WTC11 (cell line): ENCODE results near the gene IQSEC1. TPM values are rescaled to one million over a fixed set of nuclear protein-coding genes. Genes with fewer than 3 reads are reported as not detected.

Experiments
- ATAC-seq: fragments of 200-7000 bp; cut with Tn5 transposase; 2 replicates; pipeline ENCODE4 v1.10.0; 2021; ENCODE audit warnings: mild to moderate bottlenecking, moderate library complexity
- CTCF ChIA-PET: fragments of 300-600 bp; sonication (Branson Sonifier 250); formaldehyde crosslinking; loops from one replicate; lab custom pipeline; 2021; ENCODE audit warnings: antibody characterized with exemption; lab: Charles Lee
- POLR2A ChIA-PET: fragments of 350-600 bp; sonication (Branson Sonifier 250); formaldehyde crosslinking; loops from one replicate; lab custom pipeline; 2021; ENCODE audit warnings: antibody characterized with exemption; lab: Charles Lee
- DNase-seq: peaks from one replicate; pipeline ENCODE4 v3.0.0; 2021; ENCODE audit warnings: low spot score
- H3K27ac Mint-ChIP-seq: 2 replicates; pipeline ENCODE4 v1.8.0; 2021; ENCODE audit warnings: mixed read lengths
- H3K27me3 Mint-ChIP-seq: 2 replicates; pipeline ENCODE4 v1.8.0; 2021; ENCODE audit warnings: low read depth, mild to moderate bottlenecking, moderate library complexity, mixed read lengths
- H3K36me3 Mint-ChIP-seq: 2 replicates; pipeline ENCODE4 v1.8.0; 2021; ENCODE audit warnings: mixed read lengths
- H3K4me1 Mint-ChIP-seq: 2 replicates; pipeline ENCODE4 v1.8.0; 2022; ENCODE audit warnings: mixed read lengths
- H3K4me3 Mint-ChIP-seq: 2 replicates; pipeline ENCODE4 v1.8.0; 2021; ENCODE audit warnings: mild to moderate bottlenecking, moderate library complexity, mixed read lengths
- H3K9me3 Mint-ChIP-seq: 2 replicates; pipeline ENCODE4 v1.8.0; 2021; ENCODE audit warnings: mixed read lengths
- CBFB ChIP-seq: sonication (generic); formaldehyde crosslinking; IDR thresholded peaks from 2 replicates; pipeline ENCODE4 v1.8.1; 2022; ENCODE audit warnings: mild to moderate bottlenecking, low read depth, missing genetic modification reagents
- FOXP1 ChIP-seq: sonication (generic); formaldehyde crosslinking; IDR thresholded peaks from 2 replicates; pipeline ENCODE4 v1.8.0; 2022; ENCODE audit warnings: missing genetic modification reagents, mild to moderate bottlenecking, moderate library complexity, borderline replicate concordance
- NR1H2 ChIP-seq: sonication (generic); formaldehyde crosslinking; IDR thresholded peaks from 2 replicates; pipeline ENCODE4 v1.9.0; 2021; ENCODE audit warnings: mild to moderate bottlenecking, moderate library complexity, missing genetic modification reagents
- NR3C1 ChIP-seq: sonication (generic); formaldehyde crosslinking; conservative IDR thresholded peaks from 2 replicates; pipeline ENCODE4 v1.8.1; 2023; ENCODE audit warnings: low read depth, mild to moderate bottlenecking, missing genetic modification reagents
- OVOL2 ChIP-seq: fragments of 250-450 bp; sonication (Bioruptor Pico); IDR thresholded peaks from 2 replicates; pipeline ENCODE4 v1.9.0; 2021; ENCODE audit warnings: mild to moderate bottlenecking, borderline replicate concordance
- TEAD1 ChIP-seq: sonication (generic); formaldehyde crosslinking; IDR thresholded peaks from 2 replicates; pipeline ENCODE4 v1.8.0; 2022; ENCODE audit warnings: mild to moderate bottlenecking, missing genetic modification reagents
- TP53 ChIP-seq: sonication (generic); formaldehyde crosslinking; IDR thresholded peaks from 2 replicates; pipeline ENCODE4 v1.8.1; 2023; ENCODE audit warnings: mild to moderate bottlenecking, missing genetic modification reagents
- ZNF121 ChIP-seq: sonication (generic); formaldehyde crosslinking; IDR thresholded peaks from 2 replicates; pipeline ENCODE4 v1.8.0; 2023; ENCODE audit warnings: missing genetic modification reagents
- ZNF232 ChIP-seq: sonication (generic); formaldehyde crosslinking; IDR thresholded peaks from 2 replicates; pipeline ENCODE4 v1.8.0; 2022; ENCODE audit warnings: mild to moderate bottlenecking, missing genetic modification reagents
- ZNF416 ChIP-seq: fragments of 250-450 bp; sonication (Bioruptor Pico); IDR thresholded peaks from 2 replicates; pipeline ENCODE4 v1.9.0; 2021; ENCODE audit warnings: mild to moderate bottlenecking, inconsistent platforms
- total RNA-seq: library from RNA; stranded (reverse); gene quantifications from 3 replicates; pipeline ENCODE4 v1.2.3, GENCODE V29; 2021
- TF ChIP-seq, protein P1 (sequence below): fragments of 250-450 bp; sonication (Bioruptor Pico); IDR thresholded peaks from 2 replicates; pipeline ENCODE4 v2.1.2; 2022; ENCODE audit warnings: mild to moderate bottlenecking, moderate library complexity
- TF ChIP-seq, protein P2 (sequence below): sonication (generic); formaldehyde crosslinking; IDR thresholded peaks from 2 replicates; pipeline ENCODE4 v1.8.0; 2022; ENCODE audit warnings: mild to moderate bottlenecking, missing genetic modification reagents
- TF ChIP-seq, protein P3 (sequence below): fragments of 250-450 bp; sonication (Bioruptor Pico); IDR thresholded peaks from 2 replicates; pipeline ENCODE4 v1.9.0; 2021; ENCODE audit warnings: mild to moderate bottlenecking, borderline replicate concordance
- TF ChIP-seq, protein P4 (sequence below): fragments of 250-450 bp; sonication (Bioruptor Pico); IDR thresholded peaks from 2 replicates; pipeline ENCODE4 v1.9.0; 2021; ENCODE audit warnings: moderate library complexity, mild to moderate bottlenecking, inconsistent platforms, borderline replicate concordance
- TF ChIP-seq, protein P5 (sequence below): sonication (generic); formaldehyde crosslinking; IDR thresholded peaks from 2 replicates; pipeline ENCODE4 v1.8.1; 2022; ENCODE audit warnings: missing genetic modification reagents, borderline replicate concordance
- TF ChIP-seq, protein P6 (sequence below): sonication (generic); formaldehyde crosslinking; IDR thresholded peaks from 2 replicates; pipeline ENCODE4 v1.8.1; 2022; ENCODE audit warnings: low read depth, missing genetic modification reagents, borderline replicate concordance
- TF ChIP-seq, protein P7 (sequence below): sonication (generic); formaldehyde crosslinking; IDR thresholded peaks from 2 replicates; pipeline ENCODE4 v1.8.1; 2022; ENCODE audit warnings: low read depth, mild to moderate bottlenecking, moderate library complexity, missing genetic modification reagents, borderline replicate concordance
- TF ChIP-seq, protein P8 (sequence below): sonication (generic); formaldehyde crosslinking; IDR thresholded peaks from 2 replicates; pipeline ENCODE4 v1.8.1; 2023; ENCODE audit warnings: mild to moderate bottlenecking, moderate library complexity, missing genetic modification reagents

IQSEC1 gene
- total RNA-seq, 1 experiment from 2014 or later, result 35.0 TPM

DNA sequence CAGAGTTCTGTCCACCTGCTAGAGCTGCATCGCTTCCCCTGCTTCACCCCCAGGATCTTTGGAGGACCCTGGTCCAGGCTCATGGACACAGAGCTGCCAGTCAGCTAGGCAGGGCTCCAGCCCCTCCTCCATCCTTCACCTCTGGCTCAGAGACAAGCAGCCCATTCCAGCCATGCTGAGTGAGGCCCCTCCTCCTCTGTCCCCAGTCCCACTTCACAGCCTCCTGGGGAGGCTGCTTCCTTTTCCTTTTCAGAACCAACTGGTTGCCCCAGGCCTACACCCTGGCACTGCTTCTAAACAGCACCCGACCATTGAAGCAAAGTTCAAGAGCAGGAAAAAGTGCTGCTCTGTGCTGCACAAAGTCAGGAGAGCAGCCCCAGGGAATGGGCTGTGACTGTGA is 22.2 kb downstream of the IQSEC1 start (continued):
- TF ChIP-seq NR3C1 (CRISPR knock-in tag) (no peak), CBFB (CRISPR knock-in tag) (no peak), NR1H2 (CRISPR knock-in tag) (no peak)
- TF ChIP-seq, protein P1, sequence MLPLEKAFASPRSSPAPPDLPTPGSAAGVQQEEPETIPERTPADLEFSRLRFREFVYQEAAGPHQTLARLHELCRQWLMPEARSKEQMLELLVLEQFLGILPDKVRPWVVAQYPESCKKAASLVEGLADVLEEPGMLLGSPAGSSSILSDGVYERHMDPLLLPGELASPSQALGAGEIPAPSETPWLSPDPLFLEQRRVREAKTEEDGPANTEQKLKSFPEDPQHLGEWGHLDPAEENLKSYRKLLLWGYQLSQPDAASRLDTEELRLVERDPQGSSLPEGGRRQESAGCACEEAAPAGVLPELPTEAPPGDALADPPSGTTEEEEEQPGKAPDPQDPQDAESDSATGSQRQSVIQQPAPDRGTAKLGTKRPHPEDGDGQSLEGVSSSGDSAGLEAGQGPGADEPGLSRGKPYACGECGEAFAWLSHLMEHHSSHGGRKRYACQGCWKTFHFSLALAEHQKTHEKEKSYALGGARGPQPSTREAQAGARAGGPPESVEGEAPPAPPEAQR (CRISPR knock-in tag), result no peak
- TF ChIP-seq, protein P2, sequence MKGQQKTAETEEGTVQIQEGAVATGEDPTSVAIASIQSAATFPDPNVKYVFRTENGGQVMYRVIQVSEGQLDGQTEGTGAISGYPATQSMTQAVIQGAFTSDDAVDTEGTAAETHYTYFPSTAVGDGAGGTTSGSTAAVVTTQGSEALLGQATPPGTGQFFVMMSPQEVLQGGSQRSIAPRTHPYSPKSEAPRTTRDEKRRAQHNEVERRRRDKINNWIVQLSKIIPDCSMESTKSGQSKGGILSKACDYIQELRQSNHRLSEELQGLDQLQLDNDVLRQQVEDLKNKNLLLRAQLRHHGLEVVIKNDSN, result no peak
- TF ChIP-seq, protein P3, sequence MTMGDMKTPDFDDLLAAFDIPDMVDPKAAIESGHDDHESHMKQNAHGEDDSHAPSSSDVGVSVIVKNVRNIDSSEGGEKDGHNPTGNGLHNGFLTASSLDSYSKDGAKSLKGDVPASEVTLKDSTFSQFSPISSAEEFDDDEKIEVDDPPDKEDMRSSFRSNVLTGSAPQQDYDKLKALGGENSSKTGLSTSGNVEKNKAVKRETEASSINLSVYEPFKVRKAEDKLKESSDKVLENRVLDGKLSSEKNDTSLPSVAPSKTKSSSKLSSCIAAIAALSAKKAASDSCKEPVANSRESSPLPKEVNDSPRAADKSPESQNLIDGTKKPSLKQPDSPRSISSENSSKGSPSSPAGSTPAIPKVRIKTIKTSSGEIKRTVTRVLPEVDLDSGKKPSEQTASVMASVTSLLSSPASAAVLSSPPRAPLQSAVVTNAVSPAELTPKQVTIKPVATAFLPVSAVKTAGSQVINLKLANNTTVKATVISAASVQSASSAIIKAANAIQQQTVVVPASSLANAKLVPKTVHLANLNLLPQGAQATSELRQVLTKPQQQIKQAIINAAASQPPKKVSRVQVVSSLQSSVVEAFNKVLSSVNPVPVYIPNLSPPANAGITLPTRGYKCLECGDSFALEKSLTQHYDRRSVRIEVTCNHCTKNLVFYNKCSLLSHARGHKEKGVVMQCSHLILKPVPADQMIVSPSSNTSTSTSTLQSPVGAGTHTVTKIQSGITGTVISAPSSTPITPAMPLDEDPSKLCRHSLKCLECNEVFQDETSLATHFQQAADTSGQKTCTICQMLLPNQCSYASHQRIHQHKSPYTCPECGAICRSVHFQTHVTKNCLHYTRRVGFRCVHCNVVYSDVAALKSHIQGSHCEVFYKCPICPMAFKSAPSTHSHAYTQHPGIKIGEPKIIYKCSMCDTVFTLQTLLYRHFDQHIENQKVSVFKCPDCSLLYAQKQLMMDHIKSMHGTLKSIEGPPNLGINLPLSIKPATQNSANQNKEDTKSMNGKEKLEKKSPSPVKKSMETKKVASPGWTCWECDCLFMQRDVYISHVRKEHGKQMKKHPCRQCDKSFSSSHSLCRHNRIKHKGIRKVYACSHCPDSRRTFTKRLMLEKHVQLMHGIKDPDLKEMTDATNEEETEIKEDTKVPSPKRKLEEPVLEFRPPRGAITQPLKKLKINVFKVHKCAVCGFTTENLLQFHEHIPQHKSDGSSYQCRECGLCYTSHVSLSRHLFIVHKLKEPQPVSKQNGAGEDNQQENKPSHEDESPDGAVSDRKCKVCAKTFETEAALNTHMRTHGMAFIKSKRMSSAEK (CRISPR knock-in tag), result no peak
- TF ChIP-seq, protein P4, sequence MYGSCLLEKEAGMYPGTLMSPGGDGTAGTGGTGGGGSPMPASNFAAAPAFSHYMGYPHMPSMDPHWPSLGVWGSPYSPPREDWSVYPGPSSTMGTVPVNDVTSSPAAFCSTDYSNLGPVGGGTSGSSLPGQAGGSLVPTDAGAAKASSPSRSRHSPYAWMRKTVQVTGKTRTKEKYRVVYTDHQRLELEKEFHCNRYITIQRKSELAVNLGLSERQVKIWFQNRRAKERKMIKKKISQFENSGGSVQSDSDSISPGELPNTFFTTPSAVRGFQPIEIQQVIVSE, result no peak
- TF ChIP-seq, protein P5, sequence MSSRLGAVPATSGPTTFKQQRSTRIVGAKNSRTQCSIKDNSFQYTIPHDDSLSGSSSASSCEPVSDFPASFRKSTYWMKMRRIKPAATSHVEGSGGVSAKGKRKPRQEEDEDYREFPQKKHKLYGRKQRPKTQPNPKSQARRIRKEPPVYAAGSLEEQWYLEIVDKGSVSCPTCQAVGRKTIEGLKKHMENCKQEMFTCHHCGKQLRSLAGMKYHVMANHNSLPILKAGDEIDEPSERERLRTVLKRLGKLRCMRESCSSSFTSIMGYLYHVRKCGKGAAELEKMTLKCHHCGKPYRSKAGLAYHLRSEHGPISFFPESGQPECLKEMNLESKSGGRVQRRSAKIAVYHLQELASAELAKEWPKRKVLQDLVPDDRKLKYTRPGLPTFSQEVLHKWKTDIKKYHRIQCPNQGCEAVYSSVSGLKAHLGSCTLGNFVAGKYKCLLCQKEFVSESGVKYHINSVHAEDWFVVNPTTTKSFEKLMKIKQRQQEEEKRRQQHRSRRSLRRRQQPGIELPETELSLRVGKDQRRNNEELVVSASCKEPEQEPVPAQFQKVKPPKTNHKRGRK (CRISPR knock-in tag), result no peak

DNA sequence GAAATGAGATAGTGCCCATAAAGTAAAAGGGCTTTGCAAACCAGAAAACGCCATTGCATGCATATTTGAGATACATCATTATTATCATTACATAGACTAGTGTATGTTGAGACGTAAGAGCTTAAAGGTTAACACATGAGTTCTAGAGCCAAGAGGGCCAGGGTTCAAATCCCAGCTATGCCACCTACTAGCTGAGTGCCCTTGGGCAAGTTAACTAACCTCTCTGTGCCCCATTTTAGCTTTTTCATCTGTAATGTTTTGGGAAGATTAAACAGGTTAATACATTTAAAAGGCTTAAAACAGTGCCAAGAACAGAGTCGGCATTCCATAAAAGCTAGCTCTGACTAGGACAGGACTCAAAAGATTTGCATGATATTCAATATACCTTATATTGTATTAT is 22.8 kb downstream of the IQSEC1 start:
- Mint-ChIP-seq H3K4me1 (peaks cover 10% of the 10 kb centered on the region), H3K27me3 (no peaks in the 10 kb centered on the region), H3K36me3 (no peaks in the 10 kb centered on the region), H3K4me3 (no peak overlapping the region), H3K27ac (no peak overlapping the region), H3K9me3 (no peaks in the 10 kb centered on the region)
- DNase-seq (no peak), ATAC-seq (no peak)
- TF ChIP-seq, protein P6, sequence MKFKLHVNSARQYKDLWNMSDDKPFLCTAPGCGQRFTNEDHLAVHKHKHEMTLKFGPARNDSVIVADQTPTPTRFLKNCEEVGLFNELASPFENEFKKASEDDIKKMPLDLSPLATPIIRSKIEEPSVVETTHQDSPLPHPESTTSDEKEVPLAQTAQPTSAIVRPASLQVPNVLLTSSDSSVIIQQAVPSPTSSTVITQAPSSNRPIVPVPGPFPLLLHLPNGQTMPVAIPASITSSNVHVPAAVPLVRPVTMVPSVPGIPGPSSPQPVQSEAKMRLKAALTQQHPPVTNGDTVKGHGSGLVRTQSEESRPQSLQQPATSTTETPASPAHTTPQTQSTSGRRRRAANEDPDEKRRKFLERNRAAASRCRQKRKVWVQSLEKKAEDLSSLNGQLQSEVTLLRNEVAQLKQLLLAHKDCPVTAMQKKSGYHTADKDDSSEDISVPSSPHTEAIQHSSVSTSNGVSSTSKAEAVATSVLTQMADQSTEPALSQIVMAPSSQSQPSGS (CRISPR knock-in tag), result no peak
- TF ChIP-seq TEAD1 (CRISPR knock-in tag), result no peak
- ChIA-PET POLR2A (no interaction called here), CTCF (interaction anchor here (0.6 to 1.2 kb wide), 3 partner anchors 42 to 149 kb away, joined by 3 to 7 read pairs (median 5); no protein-coding TSS in a partner anchor)

DNA sequence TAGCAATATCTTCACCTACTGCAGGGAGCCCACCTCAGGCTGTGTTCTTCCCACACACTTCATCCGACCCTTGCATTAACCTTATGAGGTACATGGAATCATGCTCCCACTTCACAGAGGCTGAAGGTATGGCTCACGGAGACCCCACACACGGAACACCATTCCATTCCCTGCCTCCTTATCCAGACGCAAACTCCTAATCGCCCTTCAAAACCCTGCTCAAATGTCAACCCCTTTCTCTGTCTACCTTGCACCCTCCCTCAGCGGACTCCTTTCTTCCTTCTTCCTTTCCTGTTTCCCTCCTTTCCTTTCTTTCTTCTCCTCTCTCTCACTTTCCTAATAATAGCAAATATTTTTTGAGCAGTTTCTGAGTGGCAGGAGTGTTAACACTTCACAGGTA is 23.8 kb downstream of the IQSEC1 start:
- H3K36me3 Mint-ChIP-seq, result no peaks in the 10 kb centered on the region
- ChIA-PET POLR2A (no interaction called here), CTCF (interaction anchor here (1.4 kb wide), 1 partner anchor 43 kb away, joined by 3 read pairs; no protein-coding TSS in a partner anchor)
- H3K4me1 Mint-ChIP-seq, result peaks cover 14% of the 10 kb centered on the region
- no peak overlapping the region for H3K4me3 Mint-ChIP-seq
- no peak overlapping the region for H3K27ac Mint-ChIP-seq
- DNase-seq (no peak), ATAC-seq (no peak)
- no peaks in the 10 kb centered on the region for H3K27me3 Mint-ChIP-seq
- no peaks in the 10 kb centered on the region for H3K9me3 Mint-ChIP-seq
- TF ChIP-seq ZNF232 (CRISPR knock-in tag) (no peak), TP53 (CRISPR knock-in tag) (no peak), OVOL2 (no peak), FOXP1 (CRISPR knock-in tag) (no peak), ZNF416 (no peak), ZNF121 (no peak)
- TF ChIP-seq, protein P6 (CRISPR knock-in tag), result no peak
- TF ChIP-seq, protein P7, sequence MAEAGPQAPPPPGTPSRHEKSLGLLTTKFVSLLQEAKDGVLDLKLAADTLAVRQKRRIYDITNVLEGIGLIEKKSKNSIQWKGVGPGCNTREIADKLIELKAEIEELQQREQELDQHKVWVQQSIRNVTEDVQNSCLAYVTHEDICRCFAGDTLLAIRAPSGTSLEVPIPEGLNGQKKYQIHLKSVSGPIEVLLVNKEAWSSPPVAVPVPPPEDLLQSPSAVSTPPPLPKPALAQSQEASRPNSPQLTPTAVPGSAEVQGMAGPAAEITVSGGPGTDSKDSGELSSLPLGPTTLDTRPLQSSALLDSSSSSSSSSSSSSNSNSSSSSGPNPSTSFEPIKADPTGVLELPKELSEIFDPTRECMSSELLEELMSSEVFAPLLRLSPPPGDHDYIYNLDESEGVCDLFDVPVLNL (CRISPR knock-in tag), result no peak
- TF ChIP-seq, protein P8, sequence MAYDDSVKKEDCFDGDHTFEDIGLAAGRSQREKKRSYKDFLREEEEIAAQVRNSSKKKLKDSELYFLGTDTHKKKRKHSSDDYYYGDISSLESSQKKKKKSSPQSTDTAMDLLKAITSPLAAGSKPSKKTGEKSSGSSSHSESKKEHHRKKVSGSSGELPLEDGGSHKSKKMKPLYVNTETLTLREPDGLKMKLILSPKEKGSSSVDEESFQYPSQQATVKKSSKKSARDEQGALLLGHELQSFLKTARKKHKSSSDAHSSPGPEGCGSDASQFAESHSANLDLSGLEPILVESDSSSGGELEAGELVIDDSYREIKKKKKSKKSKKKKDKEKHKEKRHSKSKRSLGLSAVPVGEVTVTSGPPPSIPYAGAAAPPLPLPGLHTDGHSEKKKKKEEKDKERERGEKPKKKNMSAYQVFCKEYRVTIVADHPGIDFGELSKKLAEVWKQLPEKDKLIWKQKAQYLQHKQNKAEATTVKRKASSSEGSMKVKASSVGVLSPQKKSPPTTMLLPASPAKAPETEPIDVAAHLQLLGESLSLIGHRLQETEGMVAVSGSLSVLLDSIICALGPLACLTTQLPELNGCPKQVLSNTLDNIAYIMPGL (CRISPR knock-in tag), result no peak
